K562 (cell line): ENCODE data around the gene DUS4L. TPM values are rescaled to one million over a fixed set of nuclear protein-coding genes. Genes with fewer than 3 reads are reported as not detected.

Source experiments
- CHD1 ChIP-seq: fragments of 200-600 bp; sonication (generic); IDR thresholded peaks from one replicate; pipeline ENCODE4 v1.6.1; 2012; ENCODE audit warnings: mild to moderate bottlenecking, moderate library complexity, low read length, inconsistent platforms
- EWSR1 ChIP-seq: fragments of 450-650 bp; IDR thresholded peaks from 2 replicates; pipeline ENCODE4 v1.6.1; 2018; ENCODE audit warnings: borderline replicate concordance, mild to moderate bottlenecking, low read depth, moderate library complexity; ENCODE audit not compliant: partially characterized antibody
- LARP7 ChIP-seq: fragments of 450-650 bp; IDR thresholded peaks from 2 replicates; pipeline ENCODE4 v1.6.1; 2016
- MBD2 ChIP-seq: sonication (generic); IDR thresholded peaks from 2 replicates; pipeline ENCODE4 v1.6.1; 2016; ENCODE audit warnings: low read depth, borderline replicate concordance
- MEIS2 ChIP-seq: fragments of 450-650 bp; IDR thresholded peaks from 2 replicates; pipeline ENCODE4 v1.6.1; 2014; ENCODE audit warnings: mild to moderate bottlenecking; ENCODE audit not compliant: partially characterized antibody
- MGA ChIP-seq: fragments of 450-650 bp; IDR thresholded peaks from 2 replicates; pipeline ENCODE4 v1.6.1; 2016; ENCODE audit warnings: mild to moderate bottlenecking, moderate library complexity
- MTA1 ChIP-seq: fragments of 450-650 bp; IDR thresholded peaks from 2 replicates; pipeline ENCODE4 v1.6.1; 2017; ENCODE audit warnings: borderline replicate concordance
- NFIC ChIP-seq: fragments of 450-650 bp; IDR thresholded peaks from 2 replicates; pipeline ENCODE4 v1.6.1; 2017; ENCODE audit warnings: mild to moderate bottlenecking, inconsistent platforms
- NFXL1 ChIP-seq: fragments of 450-650 bp; formaldehyde crosslinking; IDR thresholded peaks from 2 replicates; pipeline ENCODE4 v1.4.0; 2021; ENCODE audit warnings: mild to moderate bottlenecking
- RBFOX2 ChIP-seq: fragments of 200-400 bp; formaldehyde crosslinking; IDR thresholded peaks from 2 replicates; pipeline ENCODE4 v1.6.1; 2017; ENCODE audit warnings: low read depth, mild to moderate bottlenecking, low read length, moderate library complexity
- RBM15 ChIP-seq: fragments of 200-400 bp; formaldehyde crosslinking; IDR thresholded peaks from 2 replicates; pipeline ENCODE4 v1.6.1; 2018; ENCODE audit warnings: mild to moderate bottlenecking, low read length, moderate library complexity; ENCODE audit not compliant: insufficient read depth
- SIN3B ChIP-seq: fragments of 450-650 bp; IDR thresholded peaks from 2 replicates; pipeline ENCODE4 v1.6.1; 2017; ENCODE audit warnings: low read depth, mild to moderate bottlenecking, moderate library complexity
- SNIP1 ChIP-seq: fragments of 450-650 bp; IDR thresholded peaks from 2 replicates; pipeline ENCODE4 v1.7.1; 2017; ENCODE audit warnings: low read depth, mild to moderate bottlenecking
- TAF9B ChIP-seq: fragments of 450-650 bp; IDR thresholded peaks from 2 replicates; pipeline ENCODE4 v1.6.1; 2018; ENCODE audit warnings: mild to moderate bottlenecking; ENCODE audit not compliant: partially characterized antibody
- ZBTB5 ChIP-seq: fragments of 450-650 bp; IDR thresholded peaks from 2 replicates; pipeline ENCODE4 v1.6.1; 2017; ENCODE audit warnings: antibody characterized with exemption
- ZNF24 ChIP-seq: fragments of 450-650 bp; IDR thresholded peaks from 2 replicates; pipeline ENCODE4 v1.6.1; 2016
- polyA plus RNA-seq, 8 experiments: library from polyadenylated mRNA; depleted of rRNA in 4 of 8; stranded (reverse) in 5 of 8; unstranded in 3 of 8; fragments of >200 nt; fragmentation: Nextera tagmentation in 2 of 8; fragmentation: Illumina TruSeq in 1 of 8; extraction: Ambion mirVana in 2 of 8; extraction: Trizol in 1 of 8; gene quantifications; 2 replicates each; pipeline versions ENCODE4 v1.2.1 to v1.2.3, GENCODE V29; 2011 to 2014; ENCODE audit warnings: inconsistent platforms in 1 of 8, missing spikeins in 1 of 8
- total RNA-seq, 7 experiments: library from RNA; depleted of rRNA in 6 of 7; stranded (reverse); fragments of >200 nt in 6 of 7; fragmentation: Illumina TruSeq in 2 of 7; extraction: Trizol in 2 of 7; gene quantifications; 2 replicates each; pipeline versions ENCODE4 v1.2.1 to v1.2.3, GENCODE V29; 2011 to 2021; ENCODE audit warnings: low replicate concordance in 1 of 7

The DUS4L gene
- total and polyA plus RNA-seq, 9 of the 15 experiments (the other 6 are each of a cell fraction or from before 2014, with no cell fraction given), result 12.2 to 33.6 (median 28.6) TPM

- TF ChIP-seq MGA (no peak), SNIP1 (no peak), MEIS2 (peak; percentile 46), RBFOX2 (peak; percentile 99), RBM15 (no peak), NFIC (peak; percentile 72), EWSR1 (no peak), LARP7 (0 out of 2 replicates have a peak, but pooled peaks have one; percentile 68), NFXL1 (CRISPR knock-in tag) (peak; percentile 67; the same call in 1 of the 2 replicates), TAF9B (no peak), ZNF24 (peak; percentile 36), MBD2 (no peak; the same call in 1 of the 2 replicates), SIN3B (peak; percentile 86), CHD1 (no peak), MTA1 (peak; percentile 96), ZBTB5 (no peak)
Measured at GRCh38 chr7:107579885-107580715, 16.3 kb downstream of the DUS4L start, which contains the start of gene BCAP29 (continued).
